Measurements from ENCODE around the gene NDUFA5.

Gene NDUFA5

DNA sequence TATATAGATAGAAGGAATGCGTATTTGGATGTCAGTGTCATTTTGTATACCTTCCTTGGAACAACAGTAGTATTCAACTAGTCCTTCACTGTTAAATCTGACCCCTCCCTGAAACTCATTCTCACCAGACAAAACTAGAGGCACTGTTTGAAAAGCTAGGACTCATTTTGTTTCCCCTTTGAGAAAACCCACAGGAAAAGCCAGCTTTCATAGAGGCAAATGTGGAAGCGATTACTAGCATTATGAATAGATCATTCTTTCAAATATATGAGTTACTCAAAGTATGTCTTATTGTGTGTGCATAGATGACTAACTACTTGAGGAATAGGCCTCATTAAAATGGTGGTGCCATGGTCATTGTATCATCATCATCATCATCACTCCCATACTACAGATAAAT is 42.1 kb upstream of the NDUFA5 start:
- intact Hi-C loops (cut with DNase I; ENCODE audit: low total_unique reads): no loop called here
- TF ChIP-seq CTCF (IDR thresholded peaks at IDR 0.05): no peak

DNA sequence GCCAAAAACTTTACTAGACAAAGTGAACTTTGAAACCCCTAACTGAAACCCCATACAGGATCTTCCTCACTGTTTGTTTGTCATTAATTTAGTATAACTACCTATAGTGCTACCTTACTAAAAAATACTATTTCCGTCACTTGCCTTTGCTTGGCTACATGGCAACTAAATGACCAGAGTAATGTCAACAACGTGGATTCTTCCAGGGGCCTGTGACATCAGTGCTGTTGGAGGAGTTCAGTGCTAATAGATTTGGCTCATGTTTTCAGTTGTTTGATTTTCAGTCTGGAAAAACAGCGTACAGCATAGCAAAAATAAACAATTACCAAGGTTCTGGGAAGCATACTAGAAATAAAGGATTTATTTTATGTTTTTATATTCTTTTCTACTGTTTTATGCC is 41.0 kb upstream of the NDUFA5 start:
- no peaks in the 10 kb centered on the region for H3K27me3 ChIP-seq
- no peaks in the 10 kb centered on the region for H3K9me3 ChIP-seq
- intact Hi-C loops (cut with DNase I; ENCODE audit: low total_unique reads): no loop called here
- no peak for TF ChIP-seq CTCF (IDR thresholded peaks at IDR 0.05)
- no peak overlapping the region for H3K27ac ChIP-seq
- no peak for DNase-seq
- no peaks in the 10 kb centered on the region for H3K4me1 ChIP-seq
- no peaks in the 10 kb centered on the region for H3K36me3 ChIP-seq
- no peak overlapping the region for H3K4me3 ChIP-seq

More for the DNA sequence above, 42.1 kb upstream of the NDUFA5 start:
- no peaks in the 10 kb centered on the region for H3K36me3 ChIP-seq
- H3K4me3 ChIP-seq: no peak overlapping the region
- DNase-seq: no peak
- H3K9me3 ChIP-seq: no peaks in the 10 kb centered on the region
- no peaks in the 10 kb centered on the region for H3K27me3 ChIP-seq
- no peaks in the 10 kb centered on the region for H3K4me1 ChIP-seq
- H3K27ac ChIP-seq: no peak overlapping the region

DNA sequence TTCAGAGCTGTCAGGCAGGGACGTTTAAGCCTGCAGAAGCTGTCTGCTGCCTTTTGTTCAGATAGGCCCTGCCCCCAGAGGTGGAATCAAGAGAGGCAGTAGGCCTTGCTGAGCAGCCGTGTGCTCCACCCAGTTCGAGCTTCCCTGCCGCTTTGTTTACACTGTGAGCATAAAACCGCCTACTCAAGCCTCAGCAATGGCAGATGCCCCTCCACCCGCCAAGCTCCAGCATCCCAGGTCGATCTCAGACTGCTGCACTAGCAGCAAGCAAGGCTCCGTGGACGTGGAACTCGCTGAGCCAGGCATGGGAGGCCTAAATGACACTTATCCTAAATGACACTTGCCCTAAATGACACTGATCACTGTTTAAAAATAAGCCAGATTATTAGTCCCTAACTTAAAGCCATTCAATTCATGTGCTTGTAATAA is 37.2 kb upstream of the NDUFA5 start:
- no peak for DNase-seq

GRCh38 chr7:123588376-123588775 is 30.8 kb upstream of the NDUFA5 start:
- DNase-seq: no peak
- no peak for TF ChIP-seq CTCF (IDR thresholded peaks at IDR 0.05)
- no peak overlapping the region for H3K27ac ChIP-seq
- no peak overlapping the region for H3K4me3 ChIP-seq
- H3K4me1 ChIP-seq: no peaks in the 10 kb centered on the region
- H3K9me3 ChIP-seq: no peaks in the 10 kb centered on the region
- H3K27me3 ChIP-seq: no peaks in the 10 kb centered on the region
- intact Hi-C loops (cut with DNase I; ENCODE audit: low total_unique reads): no loop called here
- no peaks in the 10 kb centered on the region for H3K36me3 ChIP-seq

More for the DNA sequence above, 37.2 kb upstream of the NDUFA5 start:
- Histone ChIP-seq H3K27me3 (no peaks in the 10 kb centered on the region), H3K36me3 (no peaks in the 10 kb centered on the region), H3K9me3 (no peaks in the 10 kb centered on the region), H3K4me3 (no peak overlapping the region), H3K27ac (no peak overlapping the region), H3K4me1 (no peaks in the 10 kb centered on the region)
- TF ChIP-seq CTCF (IDR thresholded peaks at IDR 0.05): no peak
- intact Hi-C loops (cut with DNase I; ENCODE audit: low total_unique reads): no loop called here

- Histone ChIP-seq H3K27ac (no peak overlapping the region), H3K36me3 (no peaks in the 10 kb centered on the region), H3K4me1 (no peaks in the 10 kb centered on the region), H3K4me3 (no peak overlapping the region), H3K27me3 (no peaks in the 10 kb centered on the region), H3K9me3 (no peaks in the 10 kb centered on the region)
- intact Hi-C loops (cut with DNase I; ENCODE audit: low total_unique reads): no loop called here
- DNase-seq: no peak
- no peak for TF ChIP-seq CTCF (IDR thresholded peaks at IDR 0.05)
These were observed 26.2 kb upstream of the NDUFA5 start for GRCh38 chr7:123583821-123584220.

DNA sequence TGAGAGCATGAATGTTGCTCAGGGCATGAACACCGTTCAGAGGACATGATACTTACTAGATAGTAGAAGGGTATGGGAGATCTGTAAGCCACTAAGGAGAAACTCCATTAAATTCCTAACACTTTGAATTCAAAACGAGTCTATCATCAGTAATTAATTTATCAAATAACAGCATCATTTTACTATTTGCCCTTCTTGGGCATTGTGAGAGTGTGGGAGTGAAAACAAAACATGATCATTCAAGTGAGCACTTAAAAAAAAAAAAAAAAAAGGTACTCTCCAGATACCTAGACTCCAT is 23.5 kb upstream of the NDUFA5 start:
- no peaks in the 10 kb centered on the region for H3K4me1 ChIP-seq
- H3K9me3 ChIP-seq: no peaks in the 10 kb centered on the region
- no peaks in the 10 kb centered on the region for H3K36me3 ChIP-seq
- no peak for DNase-seq
- no peak overlapping the region for H3K4me3 ChIP-seq
- H3K27me3 ChIP-seq: no peaks in the 10 kb centered on the region
- intact Hi-C loops (cut with DNase I; ENCODE audit: low total_unique reads): no loop called here
- H3K27ac ChIP-seq: no peak overlapping the region
- no peak for TF ChIP-seq CTCF (IDR thresholded peaks at IDR 0.05)

All from tibial artery (tissue), 4 donors.